AG09309 (cell line): ENCODE results near the gene PRDM1.

Experiments
- DNase-seq: peaks from one replicate; pipeline ENCODE4 v3.0.0-alpha.2; 2010; ENCODE audit warnings: low read depth
- H3K4me3 ChIP-seq: 2 replicates; pipeline ENCODE4 v1.5.1; 2011; ENCODE audit warnings: mild to moderate bottlenecking, low read depth, low read length, moderate library complexity; ENCODE audit not compliant: control insufficient read depth
- CTCF ChIP-seq: IDR thresholded peaks from 2 replicates; pipeline ENCODE4 v1.5.1; 2011; ENCODE audit warnings: mild to moderate bottlenecking, low read depth, low read length, inconsistent platforms; ENCODE audit not compliant: insufficient read depth, control insufficient read depth; ENCODE audit errors: missing control alignments

The PRDM1 gene

GRCh38 chr6:106112433-106112832 lies 26.3 kb downstream of the PRDM1 start:
- no peak for DNase-seq
- no peak for TF ChIP-seq CTCF
- no peak overlapping the region for H3K4me3 ChIP-seq

GRCh38 chr6:106113256-106113959 lies 27.3 kb downstream of the PRDM1 start:
- no peak overlapping the region for H3K4me3 ChIP-seq
- no peak for TF ChIP-seq CTCF
- DNase-seq: no peak

GRCh38 chr6:106114492-106114891 lies 28.4 kb downstream of the PRDM1 start:
- no peak overlapping the region for H3K4me3 ChIP-seq
- TF ChIP-seq CTCF: no peak
- no peak for DNase-seq

- TF ChIP-seq CTCF: no peak
- no peak overlapping the region for H3K4me3 ChIP-seq
- no peak for DNase-seq
Measured at GRCh38 chr6:106115286-106115685, 29.1 kb downstream of the PRDM1 start.

- no peak for DNase-seq
- no peak overlapping the region for H3K4me3 ChIP-seq
- TF ChIP-seq CTCF: no peak
Measured at GRCh38 chr6:106116125-106116832, 30.1 kb downstream of the PRDM1 start.

GRCh38 chr6:106117579-106117978 lies 31.4 kb downstream of the PRDM1 start:
- no peak overlapping the region for H3K4me3 ChIP-seq
- no peak for DNase-seq
- TF ChIP-seq CTCF: no peak
